ENCODE results near the gene MICU1. TPM values are rescaled to one million over a fixed set of nuclear protein-coding genes. Genes with fewer than 3 reads are reported as not detected.

MICU1 gene
- polyA plus RNA-seq, 2 of the 4 experiments (the other 2 are of a cell fraction), result 54.5 to 58.6 TPM

- peak overlapping the region; percentile 89 for H3K4me2 ChIP-seq
- peak overlapping the region; percentile 85 to 97 for H3K27ac ChIP-seq
- ATAC-seq, result peak in 1 of 2 experiments; percentile 12; a peak in 4 of 6 replicates
- 49% methylated on average over 18 of the region's 18 CpGs for WGBS (ENCODE audit: missing lambda C conversion rate)
- TF ChIP-seq USF2 (IDR thresholded peaks at IDR 0.05), result peak; percentile 77
- TF ChIP-seq GATA3 (IDR thresholded peaks at IDR 0.05; ENCODE audit: borderline replicate concordance), result no peak
- peaks cover 12% of the 10 kb centered on the region; the same call in 2 of the 3 replicates for H3K4me1 ChIP-seq
- H3K4me3 ChIP-seq, result peak overlapping the region; percentile 65
- no peak for FAIRE-seq
- peak; percentile 36 to 40 for DNase-seq (ENCODE audit: low read depth in 1 of 2, low spot score in 1 of 2)
- H3K9me3 ChIP-seq, result no peaks in the 10 kb centered on the region
- CTCF ChIA-PET, result interaction anchor here (0.8 to 10.0 kb wide), 4 partner anchors 11 to 502 kb away, joined by 3 to 88 read pairs (median 18); no protein-coding TSS in a partner anchor
- POLR2A ChIA-PET, result interaction anchor here (1.1 kb wide), 1 partner anchor 80 kb away, joined by 3 read pairs; no protein-coding TSS in a partner anchor
Observed at GRCh38 chr10:72353028-72353964, 272.6 kb downstream of the MICU1 start.

DNA sequence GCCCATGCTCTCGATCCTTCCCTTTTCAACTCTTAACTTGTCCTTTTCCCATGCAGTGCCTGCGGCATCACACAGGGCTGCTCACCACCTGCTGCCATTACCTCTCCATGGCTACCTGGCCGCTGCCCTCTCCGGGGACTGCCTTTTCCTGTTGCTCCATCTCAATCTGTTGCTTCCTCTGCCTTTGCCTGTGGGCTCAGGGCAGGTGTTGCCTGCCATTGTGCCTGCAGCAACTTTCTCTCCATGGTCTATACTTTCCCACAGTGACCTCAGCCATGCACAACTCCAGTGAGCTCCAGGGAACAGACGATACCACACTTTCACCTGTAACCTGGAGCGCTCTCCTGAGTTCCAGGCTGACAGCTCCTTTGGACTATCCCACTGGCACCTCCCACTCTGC, 274.4 kb downstream of the MICU1 start:
- Histone ChIP-seq H3K4me2 (no peak overlapping the region), H3K4me1 (peaks cover 12% of the 10 kb centered on the region; the same call in 2 of the 3 replicates), H3K27ac (no peak overlapping the region), H3K9me3 (no peaks in the 10 kb centered on the region), H3K4me3 (no peak overlapping the region)
- FAIRE-seq (no peak), ATAC-seq (no peak), DNase-seq (ENCODE audit: low read depth in 1 of 2, low spot score in 1 of 2) (no peak)
- CTCF ChIA-PET, result interaction anchor here (0.7 to 10.0 kb wide), 4 partner anchors 10 to 17 kb away, joined by 3 to 88 read pairs (median 20); no protein-coding TSS in a partner anchor
- 96% methylated on average over 6 of the region's 6 CpGs for WGBS (ENCODE audit: missing lambda C conversion rate)
- TF ChIP-seq BHLHE40 (IDR thresholded peaks at IDR 0.05; ENCODE audit: low read depth, low read length) (no peak), NFE2L2 (conservative IDR thresholded peaks at IDR 0.05; ENCODE audit: low read length) (no peak), CHD4 (IDR thresholded peaks at IDR 0.05; ENCODE audit: borderline replicate concordance) (no peak), ZSCAN20 (CRISPR knock-in tag; IDR thresholded peaks at IDR 0.05) (no peak), HEYL (CRISPR knock-in tag; IDR thresholded peaks at IDR 0.05) (no peak), POLR2A (IDR thresholded peaks at IDR 0.05; ENCODE audit: low read length) (no peak), MAZ (IDR thresholded peaks at IDR 0.05; ENCODE audit: borderline replicate concordance, low read depth, low read length) (no peak), MAX (IDR thresholded peaks at IDR 0.05) (no peak), ZC3H11A (IDR thresholded peaks at IDR 0.05) (no peak), NPAS2 (CRISPR knock-in tag; IDR thresholded peaks at IDR 0.05; ENCODE audit: borderline replicate concordance) (no peak), MYC (IDR thresholded peaks at IDR 0.05; ENCODE audit: borderline replicate concordance, low read length) (no peak), MAFK (IDR thresholded peaks at IDR 0.05; ENCODE audit: partially characterized antibody) (no peak), EP300 (IDR thresholded peaks at IDR 0.05) (no peak), FOSL2 (IDR thresholded peaks at IDR 0.05) (no peak), FOSL2 (CRISPR knock-in tag; IDR thresholded peaks at IDR 0.05) (no peak)
- TF ChIP-seq, protein P1, sequence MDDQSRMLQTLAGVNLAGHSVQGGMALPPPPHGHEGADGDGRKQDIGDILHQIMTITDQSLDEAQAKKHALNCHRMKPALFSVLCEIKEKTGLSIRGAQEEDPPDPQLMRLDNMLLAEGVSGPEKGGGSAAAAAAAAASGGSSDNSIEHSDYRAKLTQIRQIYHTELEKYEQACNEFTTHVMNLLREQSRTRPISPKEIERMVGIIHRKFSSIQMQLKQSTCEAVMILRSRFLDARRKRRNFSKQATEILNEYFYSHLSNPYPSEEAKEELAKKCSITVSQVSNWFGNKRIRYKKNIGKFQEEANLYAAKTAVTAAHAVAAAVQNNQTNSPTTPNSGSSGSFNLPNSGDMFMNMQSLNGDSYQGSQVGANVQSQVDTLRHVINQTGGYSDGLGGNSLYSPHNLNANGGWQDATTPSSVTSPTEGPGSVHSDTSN (IDR thresholded peaks at IDR 0.05), result no peak
- TF ChIP-seq, protein P2, sequence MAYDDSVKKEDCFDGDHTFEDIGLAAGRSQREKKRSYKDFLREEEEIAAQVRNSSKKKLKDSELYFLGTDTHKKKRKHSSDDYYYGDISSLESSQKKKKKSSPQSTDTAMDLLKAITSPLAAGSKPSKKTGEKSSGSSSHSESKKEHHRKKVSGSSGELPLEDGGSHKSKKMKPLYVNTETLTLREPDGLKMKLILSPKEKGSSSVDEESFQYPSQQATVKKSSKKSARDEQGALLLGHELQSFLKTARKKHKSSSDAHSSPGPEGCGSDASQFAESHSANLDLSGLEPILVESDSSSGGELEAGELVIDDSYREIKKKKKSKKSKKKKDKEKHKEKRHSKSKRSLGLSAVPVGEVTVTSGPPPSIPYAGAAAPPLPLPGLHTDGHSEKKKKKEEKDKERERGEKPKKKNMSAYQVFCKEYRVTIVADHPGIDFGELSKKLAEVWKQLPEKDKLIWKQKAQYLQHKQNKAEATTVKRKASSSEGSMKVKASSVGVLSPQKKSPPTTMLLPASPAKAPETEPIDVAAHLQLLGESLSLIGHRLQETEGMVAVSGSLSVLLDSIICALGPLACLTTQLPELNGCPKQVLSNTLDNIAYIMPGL (CRISPR knock-in tag; IDR thresholded peaks at IDR 0.05; ENCODE audit: borderline replicate concordance), result no peak
- TF ChIP-seq, protein P3, sequence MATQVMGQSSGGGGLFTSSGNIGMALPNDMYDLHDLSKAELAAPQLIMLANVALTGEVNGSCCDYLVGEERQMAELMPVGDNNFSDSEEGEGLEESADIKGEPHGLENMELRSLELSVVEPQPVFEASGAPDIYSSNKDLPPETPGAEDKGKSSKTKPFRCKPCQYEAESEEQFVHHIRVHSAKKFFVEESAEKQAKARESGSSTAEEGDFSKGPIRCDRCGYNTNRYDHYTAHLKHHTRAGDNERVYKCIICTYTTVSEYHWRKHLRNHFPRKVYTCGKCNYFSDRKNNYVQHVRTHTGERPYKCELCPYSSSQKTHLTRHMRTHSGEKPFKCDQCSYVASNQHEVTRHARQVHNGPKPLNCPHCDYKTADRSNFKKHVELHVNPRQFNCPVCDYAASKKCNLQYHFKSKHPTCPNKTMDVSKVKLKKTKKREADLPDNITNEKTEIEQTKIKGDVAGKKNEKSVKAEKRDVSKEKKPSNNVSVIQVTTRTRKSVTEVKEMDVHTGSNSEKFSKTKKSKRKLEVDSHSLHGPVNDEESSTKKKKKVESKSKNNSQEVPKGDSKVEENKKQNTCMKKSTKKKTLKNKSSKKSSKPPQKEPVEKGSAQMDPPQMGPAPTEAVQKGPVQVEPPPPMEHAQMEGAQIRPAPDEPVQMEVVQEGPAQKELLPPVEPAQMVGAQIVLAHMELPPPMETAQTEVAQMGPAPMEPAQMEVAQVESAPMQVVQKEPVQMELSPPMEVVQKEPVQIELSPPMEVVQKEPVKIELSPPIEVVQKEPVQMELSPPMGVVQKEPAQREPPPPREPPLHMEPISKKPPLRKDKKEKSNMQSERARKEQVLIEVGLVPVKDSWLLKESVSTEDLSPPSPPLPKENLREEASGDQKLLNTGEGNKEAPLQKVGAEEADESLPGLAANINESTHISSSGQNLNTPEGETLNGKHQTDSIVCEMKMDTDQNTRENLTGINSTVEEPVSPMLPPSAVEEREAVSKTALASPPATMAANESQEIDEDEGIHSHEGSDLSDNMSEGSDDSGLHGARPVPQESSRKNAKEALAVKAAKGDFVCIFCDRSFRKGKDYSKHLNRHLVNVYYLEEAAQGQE (IDR thresholded peaks at IDR 0.05), result no peak
- TF ChIP-seq, protein P4, sequence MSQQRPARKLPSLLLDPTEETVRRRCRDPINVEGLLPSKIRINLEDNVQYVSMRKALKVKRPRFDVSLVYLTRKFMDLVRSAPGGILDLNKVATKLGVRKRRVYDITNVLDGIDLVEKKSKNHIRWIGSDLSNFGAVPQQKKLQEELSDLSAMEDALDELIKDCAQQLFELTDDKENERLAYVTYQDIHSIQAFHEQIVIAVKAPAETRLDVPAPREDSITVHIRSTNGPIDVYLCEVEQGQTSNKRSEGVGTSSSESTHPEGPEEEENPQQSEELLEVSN (IDR thresholded peaks at IDR 0.05; ENCODE audit: borderline replicate concordance, low read depth), result no peak
- TF ChIP-seq, protein P5, sequence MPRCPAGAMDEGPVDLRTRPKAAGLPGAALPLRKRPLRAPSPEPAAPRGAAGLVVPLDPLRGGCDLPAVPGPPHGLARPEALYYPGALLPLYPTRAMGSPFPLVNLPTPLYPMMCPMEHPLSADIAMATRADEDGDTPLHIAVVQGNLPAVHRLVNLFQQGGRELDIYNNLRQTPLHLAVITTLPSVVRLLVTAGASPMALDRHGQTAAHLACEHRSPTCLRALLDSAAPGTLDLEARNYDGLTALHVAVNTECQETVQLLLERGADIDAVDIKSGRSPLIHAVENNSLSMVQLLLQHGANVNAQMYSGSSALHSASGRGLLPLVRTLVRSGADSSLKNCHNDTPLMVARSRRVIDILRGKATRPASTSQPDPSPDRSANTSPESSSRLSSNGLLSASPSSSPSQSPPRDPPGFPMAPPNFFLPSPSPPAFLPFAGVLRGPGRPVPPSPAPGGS (IDR thresholded peaks at IDR 0.05), result no peak
- POLR2A ChIA-PET, result no interaction called here

Measured in A549 (cell line).